Gastroesophageal sphincter (tissue), 3 donors: ENCODE data around the gene LYL1.

ENCODE experiments used
- CTCF ChIP-seq, 4 experiments: fragments of 200-600 bp in 2 of 4; fragments of 450-650 bp in 2 of 4; sonication (generic) in 1 of 4; IDR thresholded peaks; one replicate each; pipeline ENCODE4 v1.5.1; 2017 to 2019; ENCODE audit warnings: antibody characterized with exemption in 4 of 4, mild to moderate bottlenecking in 2 of 4, moderate library complexity in 2 of 4
- EP300 ChIP-seq: sonication (generic); formaldehyde crosslinking; IDR thresholded peaks from one replicate; pipeline ENCODE4 v1.6.1; 2017; ENCODE audit warnings: antibody characterized with exemption, mild to moderate bottlenecking
- POLR2A ChIP-seq, 2 donors: fragments of 450-650 bp; IDR thresholded peaks; one replicate each; pipeline ENCODE4 v1.6.1; 2017; ENCODE audit warnings: antibody characterized with exemption in 2 of 2, mild to moderate bottlenecking in 2 of 2, moderate library complexity in 1 of 2
- POLR2AphosphoS5 ChIP-seq: sonication (generic); formaldehyde crosslinking; IDR thresholded peaks from one replicate; pipeline ENCODE4 v1.6.1; 2017; ENCODE audit warnings: antibody characterized with exemption

- TF ChIP-seq EP300 (no peak), CTCF (IDR thresholded peaks at IDR 0.05) (no peak), POLR2A (IDR thresholded peaks at IDR 0.05) (no peak), POLR2AphosphoS5 (no peak)
These were observed 30.0 kb upstream of the LYL1 start for GRCh38 chr19:13132471-13133180.
